Renal cortex interstitium (tissue), 15 donors: Measurements from ENCODE around the gene USP17L25. TPM values are rescaled to one million over a fixed set of nuclear protein-coding genes. Genes with fewer than 3 reads are reported as not detected.
"Not testable (repeated sequence)": the region's sequence is repeated elsewhere in the genome, so short reads cannot be mapped to it uniquely, and the experiment has no call there.

ENCODE experiments used
- DNase-seq, 11 donors: peaks; one replicate each; pipeline ENCODE4 v3.0.0-alpha.2; 2013; ENCODE audit warnings: low read depth in 9 of 11, low spot score in 4 of 11; ENCODE audit errors: extremely low read depth in 1 of 11
- long read RNA-seq, 16 experiments: transcript quantifications; one replicate each; lab custom pipeline, GENCODE V29; 2026
- polyA plus RNA-seq, 3 donors: library from polyadenylated mRNA; unstranded; fragments of 120-200 nt; gene quantifications; one replicate each; pipeline ENCODE4 v1.2.1, GENCODE V29; 2013; ENCODE audit not compliant: insufficient read length in 3 of 3

USP17L25 gene, protein sequence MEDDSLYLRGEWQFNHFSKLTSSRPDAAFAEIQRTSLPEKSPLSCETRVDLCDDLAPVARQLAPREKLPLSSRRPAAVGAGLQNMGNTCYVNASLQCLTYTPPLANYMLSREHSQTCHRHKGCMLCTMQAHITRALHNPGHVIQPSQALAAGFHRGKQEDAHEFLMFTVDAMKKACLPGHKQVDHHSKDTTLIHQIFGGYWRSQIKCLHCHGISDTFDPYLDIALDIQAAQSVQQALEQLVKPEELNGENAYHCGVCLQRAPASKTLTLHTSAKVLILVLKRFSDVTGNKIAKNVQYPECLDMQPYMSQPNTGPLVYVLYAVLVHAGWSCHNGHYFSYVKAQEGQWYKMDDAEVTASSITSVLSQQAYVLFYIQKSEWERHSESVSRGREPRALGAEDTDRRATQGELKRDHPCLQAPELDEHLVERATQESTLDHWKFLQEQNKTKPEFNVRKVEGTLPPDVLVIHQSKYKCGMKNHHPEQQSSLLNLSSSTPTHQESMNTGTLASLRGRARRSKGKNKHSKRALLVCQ
- polyA plus RNA-seq, result not detected
- long read RNA-seq, donor 1, result 0 reads
- long read RNA-seq, donor 2, result 0 reads
- long read RNA-seq, donor 3, result 0 reads
- long read RNA-seq, donor 4, partial matches to known transcripts, result 0 of 1 reads
- long read RNA-seq, donor 4, other reads (novel, unspliced or antisense), result 0 of 1 reads
- long read RNA-seq, donor 5, result 0 reads
- long read RNA-seq, donor 6, result 0 reads
- long read RNA-seq, donor 7, result 0 reads
- long read RNA-seq, donor 8, result 0 reads
- long read RNA-seq, donor 9, result 0 reads
- long read RNA-seq, donor 10, result 0 reads
- long read RNA-seq, donor 11, result 0 reads
- long read RNA-seq, donor 12, result 0 reads
- long read RNA-seq, donor 13, result 0 reads
- long read RNA-seq, donor 14, result 0 reads
- long read RNA-seq, donor 15, result 0 reads
- long read RNA-seq, donor 16, result 0 reads

GRCh38 chr4:9329611-9330010 is at the start of gene USP17L25:
TSS of gene USP17L25 (plus strand) at chr4:9329911. CDS start at chr4:9329911, 0 bp downstream.
- DNase-seq, result not testable (repeated sequence)

DNA sequence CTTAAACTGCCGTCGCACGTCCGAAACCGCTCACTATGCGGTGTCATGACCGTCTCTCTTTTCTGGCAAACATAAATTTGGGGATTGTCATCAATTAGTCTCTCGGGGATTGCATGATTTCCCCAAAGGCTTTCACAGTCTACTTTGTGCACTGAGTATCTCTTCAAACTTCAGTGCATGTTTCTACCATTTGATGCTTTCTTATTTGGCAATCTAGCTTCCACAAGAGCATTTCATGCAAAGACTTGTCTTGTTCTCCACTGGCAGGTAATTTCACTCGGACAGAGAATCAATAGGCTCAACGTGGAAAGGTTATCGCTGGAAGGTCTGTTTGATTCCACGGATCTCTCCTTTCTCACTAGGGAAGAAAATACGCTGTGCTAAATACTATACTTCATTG is 5.5 kb upstream of the USP17L25 start:
- not testable (repeated sequence) for DNase-seq

GRCh38 chr4:9324865-9325264 is 4.8 kb upstream of the USP17L25 start, which contains the start of gene USP17L24:
TSS of gene USP17L24 (plus strand) at chr4:9325165. CDS start at chr4:9325165, 0 bp downstream.
- DNase-seq, result not testable (repeated sequence)

- not testable (repeated sequence) for DNase-seq
These were observed 4.6 kb downstream of the USP17L25 start, which contains the start of gene USP17L26 for GRCh38 chr4:9334358-9334757. TSS of gene USP17L26 (plus strand) at chr4:9334658. CDS start at chr4:9334658, 0 bp downstream.

DNA sequence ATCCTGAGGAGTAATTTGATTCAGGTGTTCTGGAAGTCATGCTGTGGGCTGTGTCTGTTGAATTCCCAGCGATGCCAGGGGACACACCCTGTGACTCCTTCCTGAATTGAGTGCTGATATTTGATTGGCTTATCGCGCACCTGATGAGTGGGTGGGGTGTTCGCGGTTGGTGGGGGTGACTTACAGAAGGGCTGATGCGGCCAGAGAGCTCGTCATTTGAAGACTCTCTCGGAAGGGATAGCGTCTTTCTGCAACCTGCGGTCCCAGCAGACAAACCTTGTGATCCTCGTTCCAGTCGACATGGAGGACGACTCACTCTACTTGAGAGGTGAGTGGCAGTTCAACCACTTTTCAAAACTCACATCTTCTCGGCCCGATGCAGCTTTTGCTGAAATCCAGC is 9.4 kb downstream of the USP17L25 start, which contains the start of gene USP17L5:
Gene USP17L5, plus strand, starts transcription at position 301 of the 400 bp plus-strand sequence. Its CDS starts 0 bp downstream, at position 301.
- DNase-seq, result not testable (repeated sequence)

GRCh38 chr4:9343848-9344247 is 14.1 kb downstream of the USP17L25 start, which contains the start of gene USP17L27:
TSS of gene USP17L27 (plus strand) at chr4:9344148. CDS start at chr4:9344148, 0 bp downstream.
- DNase-seq, result not testable (repeated sequence)

DNA sequence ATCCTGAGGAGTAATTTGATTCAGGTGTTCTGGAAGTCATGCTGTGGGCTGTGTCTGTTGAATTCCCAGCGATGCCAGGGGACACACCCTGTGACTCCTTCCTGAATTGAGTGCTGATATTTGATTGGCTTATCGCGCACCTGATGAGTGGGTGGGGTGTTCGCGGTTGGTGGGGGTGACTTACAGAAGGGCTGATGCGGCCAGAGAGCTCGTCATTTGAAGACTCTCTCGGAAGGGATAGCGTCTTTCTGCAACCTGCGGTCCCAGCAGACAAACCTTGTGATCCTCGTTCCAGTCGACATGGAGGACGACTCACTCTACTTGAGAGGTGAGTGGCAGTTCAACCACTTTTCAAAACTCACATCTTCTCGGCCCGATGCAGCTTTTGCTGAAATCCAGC is 18.9 kb downstream of the USP17L25 start, which contains the start of gene USP17L28:
Gene USP17L28, plus strand, starts transcription at position 301 of the 400 bp plus-strand sequence. Its CDS starts 0 bp downstream, at position 301.
- not testable (repeated sequence) for DNase-seq

- DNase-seq, result not testable (repeated sequence)
These were observed 21.2 kb downstream of the USP17L25 start for GRCh38 chr4:9350866-9351265.

- DNase-seq, result not testable (repeated sequence)
These were observed 23.6 kb downstream of the USP17L25 start, which contains the start of gene USP17L29 for GRCh38 chr4:9353338-9353737. TSS of gene USP17L29 (plus strand) at chr4:9353638. CDS start at chr4:9353638, 0 bp downstream.

- not testable (repeated sequence) for DNase-seq
These were observed 33.1 kb downstream of the USP17L25 start, which contains the start of gene USP17L30 for GRCh38 chr4:9362829-9363228. TSS of gene USP17L30 (plus strand) at chr4:9363129. CDS start at chr4:9363129, 0 bp downstream.

- DNase-seq, result not testable (repeated sequence)
These were observed 50.2 kb downstream of the USP17L25 start for GRCh38 chr4:9379881-9380280.

Other genes with a start within 250 kb of the USP17L25 start
- under 1 TPM in 2 of 3 donors, not detected in 1; 0.11 to 0.20 TPM for gene FAM90A26, start 159.5 kb upstream of the USP17L25 start, polyA plus RNA-seq
- gene USP17L10, start 119.3 kb upstream of the USP17L25 start, polyA plus RNA-seq, result not detected
- gene USP17L11, start 114.5 kb upstream of the USP17L25 start, polyA plus RNA-seq, result not detected
- gene USP17L12, start 109.8 kb upstream of the USP17L25 start, polyA plus RNA-seq, result not detected
- gene USP17L13, start 105.0 kb upstream of the USP17L25 start, polyA plus RNA-seq, result not detected
- not detected for gene USP17L15, start 95.5 kb upstream of the USP17L25 start, polyA plus RNA-seq
- not detected for gene USP17L17, start 86.0 kb upstream of the USP17L25 start, polyA plus RNA-seq
- gene USP17L18, start 81.3 kb upstream of the USP17L25 start, polyA plus RNA-seq, result not detected
- not detected for gene USP17L19, start 76.5 kb upstream of the USP17L25 start, polyA plus RNA-seq
- not detected for gene USP17L20, start 71.8 kb upstream of the USP17L25 start, polyA plus RNA-seq
- gene USP17L21, start 67.0 kb upstream of the USP17L25 start, polyA plus RNA-seq, result not detected
- gene USP17L22, start 62.3 kb upstream of the USP17L25 start, polyA plus RNA-seq, result not detected
- not detected for gene USP17L24, start 4.7 kb upstream of the USP17L25 start, polyA plus RNA-seq
- gene USP17L26, start 4.7 kb downstream of the USP17L25 start, polyA plus RNA-seq, result not detected
- gene USP17L5, start 9.5 kb downstream of the USP17L25 start, polyA plus RNA-seq, result not detected
- gene USP17L27, start 14.2 kb downstream of the USP17L25 start, polyA plus RNA-seq, result not detected
- not detected for gene USP17L28, start 19.0 kb downstream of the USP17L25 start, polyA plus RNA-seq
- gene USP17L29, start 23.7 kb downstream of the USP17L25 start, polyA plus RNA-seq, result not detected
- not detected for gene USP17L30, start 33.2 kb downstream of the USP17L25 start, polyA plus RNA-seq
- gene DEFB131A, start 114.5 kb downstream of the USP17L25 start, polyA plus RNA-seq, result not detected